HepG2 (cell line): Measurements from ENCODE around the gene IQCB1. TPM values are rescaled to one million over a fixed set of nuclear protein-coding genes. Genes with fewer than 3 reads are reported as not detected.

Source experiments
- ATAC-seq: fragments of 200-7000 bp; cut with Tn5 transposase; 3 replicates; pipeline ENCODE4 v1.9.1; 2020; ENCODE audit warnings: mild to moderate bottlenecking, moderate library complexity
- BruUV-seq: library from RNA; stranded (reverse); fragments of 400-500 nt; replicated peaks from 2 replicates; lab custom pipeline; 2021; lab: Mats Ljungman, UMichigan
- CTCF ChIA-PET: fragments of 300-600 bp; formaldehyde crosslinking; extraction: SDS; loops from one replicate; lab custom pipeline; 2021; ENCODE audit warnings: low total read pairs, inconsistent platforms, low intra/inter-chr PET ratio; lab: Yijun Ruan, JAX
- POLR2A ChIA-PET: fragments of 350-600 bp; sonication (Branson Sonifier 250); formaldehyde crosslinking; loops from one replicate; lab custom pipeline; 2020; ENCODE audit warnings: antibody characterized with exemption, inconsistent platforms; lab: Yijun Ruan, JAX
- DNase-seq: peaks from one replicate; pipeline ENCODE4 v3.0.0-alpha.2; 2015; ENCODE audit warnings: low spot score
- FAIRE-seq: peaks from 3 replicates; lab custom pipeline; 2011; peaks lifted over from hg19 to GRCh38; lab: Jason Lieb, UNC
- H2AFZ ChIP-seq: one replicate; pipeline ENCODE4 v1.6.1; 2011; ENCODE audit warnings: low read length, inconsistent platforms
- H3K27ac ChIP-seq: fragments of 300-600 bp; 3 replicates; pipeline ENCODE4 v1.8.0; 2011; ENCODE audit warnings: mixed run types, mild to moderate bottlenecking, mixed read lengths, low read length, inconsistent platforms; ENCODE audit not compliant: insufficient read depth; ENCODE audit errors: extremely low read length
- H3K27me3 ChIP-seq, 2 experiments: fragments of 200-600 bp in 1 of 2; 2 replicates in 1 of 2; 3 replicates in 1 of 2; pipeline versions ENCODE4 v1.6.0 to v1.8.0; 2011; ENCODE audit warnings: low read length in 2 of 2, mild to moderate bottlenecking in 2 of 2, moderate library complexity in 2 of 2, inconsistent platforms in 1 of 2; ENCODE audit not compliant: insufficient read depth in 2 of 2, control insufficient read depth in 1 of 2
- H3K36me3 ChIP-seq, 2 experiments: fragments of 200-600 bp in 1 of 2; replicated peaks in 1 of 2; 2 replicates in 1 of 2; 3 replicates in 1 of 2; pipeline versions ENCODE4 v1.5.1 to v1.8.0; 2011; ENCODE audit warnings: low read length in 2 of 2, inconsistent platforms in 1 of 2; ENCODE audit not compliant: insufficient read depth in 2 of 2, control insufficient read depth in 1 of 2
- H3K4me1 ChIP-seq: 2 replicates; pipeline ENCODE4 v1.5.1; 2012; ENCODE audit warnings: low read length, inconsistent platforms; ENCODE audit not compliant: insufficient read depth
- H3K4me2 ChIP-seq: 2 replicates; pipeline ENCODE4 v1.6.0; 2011; ENCODE audit warnings: low read depth, low read length, inconsistent platforms
- H3K4me3 ChIP-seq, 3 experiments: fragments of 200-600 bp in 1 of 3; sonication (generic), shearing (Covaris generic) in 1 of 3; replicated peaks in 1 of 3; 2 replicates each; pipeline ENCODE4 v1.5.1; 2011 to 2016; ENCODE audit warnings: low read length in 3 of 3, inconsistent platforms in 2 of 3, low read depth in 2 of 3, mild to moderate bottlenecking in 2 of 3, control low read depth in 1 of 3, mixed read lengths in 1 of 3; ENCODE audit not compliant: insufficient read depth in 1 of 3
- H3K79me2 ChIP-seq: one replicate; pipeline ENCODE4 v1.6.1; 2011; ENCODE audit warnings: low read length, inconsistent platforms; ENCODE audit not compliant: insufficient read depth
- H3K9ac ChIP-seq: 2 replicates; pipeline ENCODE4 v1.6.0; 2011; ENCODE audit warnings: mild to moderate bottlenecking, low read depth, low read length, inconsistent platforms; ENCODE audit not compliant: insufficient read depth
- H3K9me3 ChIP-seq: 2 replicates; pipeline ENCODE4 v1.5.1; 2012; ENCODE audit warnings: mild to moderate bottlenecking, low read length
- H4K20me1 ChIP-seq: 2 replicates; pipeline ENCODE4 v1.6.0; 2011; ENCODE audit warnings: inconsistent platforms, mild to moderate bottlenecking, low read length, moderate library complexity; ENCODE audit not compliant: insufficient read depth
- BHLHE40 ChIP-seq: IDR thresholded peaks from 2 replicates; pipeline ENCODE4 v1.6.1; 2011; ENCODE audit warnings: low read length, improper control_type of control experiment
- DBP ChIP-seq: sonication (generic); formaldehyde crosslinking; IDR thresholded peaks from 2 replicates; pipeline ENCODE4 v1.4.0; 2020; ENCODE audit warnings: missing genetic modification reagents; ENCODE audit errors: not compliant biosample characterization
- E2F2 ChIP-seq: sonication (generic); formaldehyde crosslinking; IDR thresholded peaks from 2 replicates; pipeline ENCODE4 v1.4.0; 2020; ENCODE audit warnings: missing genetic modification reagents, borderline replicate concordance
- GLMP ChIP-seq: sonication (generic); formaldehyde crosslinking; IDR thresholded peaks from 2 replicates; pipeline ENCODE4 v1.9.0; 2021; ENCODE audit warnings: missing genetic modification reagents, mild to moderate bottlenecking, borderline replicate concordance
- HOXA9 ChIP-seq: sonication (generic); formaldehyde crosslinking; IDR thresholded peaks from 2 replicates; pipeline ENCODE4 v1.8.1; 2022; ENCODE audit warnings: missing genetic modification reagents, mild to moderate bottlenecking, moderate library complexity, borderline replicate concordance
- MIER3 ChIP-seq: IDR thresholded peaks from 2 replicates; pipeline ENCODE4 v1.6.1; 2016; ENCODE audit warnings: missing compliant biosample characterization, borderline replicate concordance
- PAXIP1 ChIP-seq: sonication (generic); formaldehyde crosslinking; conservative IDR thresholded peaks from 2 replicates; pipeline ENCODE4 v1.4.0; 2020; ENCODE audit warnings: mild to moderate bottlenecking, missing genetic modification reagents, moderate library complexity
- PRDM10 ChIP-seq: sonication (generic); formaldehyde crosslinking; IDR thresholded peaks from 2 replicates; pipeline ENCODE4 v1.4.0; 2020; ENCODE audit warnings: low read depth, missing genetic modification reagents
- TBP ChIP-seq: sonication (generic); formaldehyde crosslinking; IDR thresholded peaks from 2 replicates; pipeline ENCODE4 v1.5.0; 2020; ENCODE audit warnings: missing genetic modification reagents
- ZBTB3 ChIP-seq: sonication (generic); formaldehyde crosslinking; IDR thresholded peaks from 2 replicates; pipeline ENCODE4 v1.4.0; 2020; ENCODE audit warnings: low read depth, mild to moderate bottlenecking, moderate library complexity, missing genetic modification reagents, borderline replicate concordance
- ZNF234 ChIP-seq: sonication (generic); formaldehyde crosslinking; conservative IDR thresholded peaks from 2 replicates; pipeline ENCODE4 v1.5.1; 2020; ENCODE audit warnings: mild to moderate bottlenecking, missing genetic modification reagents
- ZNF850 ChIP-seq: sonication (generic); formaldehyde crosslinking; conservative IDR thresholded peaks from 2 replicates; pipeline ENCODE4 v1.9.0; 2021; ENCODE audit warnings: mild to moderate bottlenecking, missing genetic modification reagents
- ZZZ3 ChIP-seq: sonication (generic); formaldehyde crosslinking; IDR thresholded peaks from 2 replicates; pipeline ENCODE4 v1.4.0; 2020; ENCODE audit warnings: missing genetic modification reagents, mild to moderate bottlenecking, borderline replicate concordance
- WGBS: methylation state at CpG from one replicate; pipeline ENCODE4 v1.1.6; 2017; ENCODE audit warnings: low lambda C conversion rate; 5-methylcytosine and 5-hydroxymethylcytosine counted together
- in situ Hi-C: cut with HindIII; loops from 2 replicates; pipeline ENCODE4 v1.10.0; 2017; ENCODE audit warnings: low pct_unique_long_range_greater_than_20kb; ENCODE audit not compliant: extremely low pct_ligation_motif_present
- intact Hi-C: fragments of 100-400 bp; cut with micrococcal nuclease; formaldehyde crosslinking; loops from one replicate; pipeline ENCODE4 v1.10.0; 2022; ENCODE audit not compliant: unreplicated experiment
- polyA plus RNA-seq, 8 experiments: library from polyadenylated mRNA; depleted of rRNA in 3 of 8; stranded (reverse) in 7 of 8; unstranded in 1 of 8; fragments of >200 nt; fragmentation: Illumina TruSeq in 4 of 8; extraction: Trizol in 4 of 8; gene quantifications; 2 replicates each; pipeline versions ENCODE4 v1.2.1 to v1.2.3, GENCODE V29; 2011 to 2016; ENCODE audit warnings: low read depth in 4 of 8, missing spikeins in 1 of 8, mixed read lengths in 1 of 8; ENCODE audit not compliant: insufficient read depth in 1 of 8
- total RNA-seq, 5 experiments: library from RNA; depleted of rRNA; stranded (reverse); fragments of >200 nt; fragmentation: Illumina TruSeq; extraction: Trizol; gene quantifications; 2 replicates each; pipeline ENCODE4 v1.2.3, GENCODE V29; 2016; ENCODE audit warnings: low read depth in 1 of 5

Gene IQCB1
- total and polyA plus RNA-seq, 2 of the 13 experiments (the other 11 are each of a cell fraction or from before 2014, with no cell fraction given): 18.0 to 41.4 TPM

GRCh38 chr3:121793078-121793477, 41.8 kb downstream of the IQCB1 start (continued):
- TF ChIP-seq ZZZ3 (CRISPR knock-in tag) (no peak), PAXIP1 (no peak), HOXA9 (no peak), PRDM10 (CRISPR knock-in tag) (no peak)
- TF ChIP-seq, all 625 proteins: peak for 0

GRCh38 chr3:121786485-121786884, 48.4 kb downstream of the IQCB1 start:
- ChIA-PET CTCF (no interaction called here), POLR2A (no interaction called here)
- no peaks in the 10 kb centered on the region for H3K9me3 ChIP-seq
- no TSS peak for BruUV-seq
- DNase-seq (no peak), ATAC-seq (no peak), FAIRE-seq (no peak)
- intact Hi-C loops (no loop called here), in situ Hi-C loops (no loop called here)
- peaks cover 7 to 46% of the 10 kb centered on the region in 2 experiments for H3K36me3 ChIP-seq
- no peak overlapping the region for H3K9ac ChIP-seq
- 93% methylated on average over 2 of the region's 2 CpGs for WGBS
- H3K4me2 ChIP-seq: no peak overlapping the region
- no peaks in the 10 kb centered on the region for H3K4me1 ChIP-seq
- H3K4me3 ChIP-seq: no peak overlapping the region
- no peak overlapping the region for H3K27ac ChIP-seq
- no peaks in the 10 kb centered on the region for H3K79me2 ChIP-seq
- no peaks in the 10 kb centered on the region for H4K20me1 ChIP-seq
- H2AFZ ChIP-seq: no peak overlapping the region
- H3K27me3 ChIP-seq: no peaks in the 10 kb centered on the region
- TF ChIP-seq ZNF234 (CRISPR knock-in tag): no peak
- no peak for TF ChIP-seq GLMP (CRISPR knock-in tag)
- TF ChIP-seq DBP (CRISPR knock-in tag): no peak
- TF ChIP-seq E2F2 (CRISPR knock-in tag): no peak
- TF ChIP-seq MIER3 (CRISPR knock-in tag): no peak
- no peak for TF ChIP-seq TBP
- no peak for TF ChIP-seq ZNF850
- TF ChIP-seq BHLHE40: no peak
- no peak for TF ChIP-seq ZBTB3
